Parathyroid adenoma (tissue), 2 donors: ENCODE data around the gene CELSR2.

Experiments
- H2AFZ ChIP-seq: fragments of 300-600 bp; sonication (generic); one replicate; pipeline ENCODE4 v1.7.0; 2017; ENCODE audit warnings: antibody characterized with exemption, mild to moderate bottlenecking
- H3K27ac ChIP-seq: fragments of 300-600 bp; sonication (generic); one replicate; pipeline ENCODE4 v1.7.0; 2017
- H3K27me3 ChIP-seq: fragments of 300-600 bp; sonication (generic); one replicate; pipeline ENCODE4 v1.7.0; 2017; ENCODE audit warnings: low read length; ENCODE audit not compliant: control insufficient read depth, insufficient read depth
- H3K36me3 ChIP-seq: fragments of 300-600 bp; sonication (generic); one replicate; pipeline ENCODE4 v1.7.0; 2017; ENCODE audit warnings: low read length; ENCODE audit not compliant: control insufficient read depth, insufficient read depth
- H3K4me1 ChIP-seq: fragments of 300-600 bp; sonication (generic); one replicate; pipeline ENCODE4 v1.7.0; 2017; ENCODE audit warnings: control low read depth
- H3K4me2 ChIP-seq: fragments of 300-600 bp; sonication (generic); one replicate; pipeline ENCODE4 v1.7.0; 2017; ENCODE audit warnings: low read length
- H3K4me3 ChIP-seq: fragments of 300-600 bp; sonication (generic); one replicate; pipeline ENCODE4 v1.7.0; 2017; ENCODE audit warnings: low read depth, low read length
- H3K79me2 ChIP-seq: fragments of 300-600 bp; sonication (generic); one replicate; pipeline ENCODE4 v1.7.0; 2017; ENCODE audit warnings: control low read depth
- H3K9ac ChIP-seq: fragments of 300-600 bp; sonication (generic); one replicate; pipeline ENCODE4 v1.7.0; 2017; ENCODE audit warnings: mild to moderate bottlenecking
- H3K9me3 ChIP-seq: fragments of 300-600 bp; sonication (generic); one replicate; pipeline ENCODE4 v1.7.0; 2017; ENCODE audit warnings: low read length; ENCODE audit not compliant: control insufficient read depth
- CTCF ChIP-seq: fragments of 300-600 bp; sonication (generic); IDR thresholded peaks from one replicate; pipeline ENCODE4 v1.7.0; 2017; ENCODE audit warnings: antibody characterized with exemption, mild to moderate bottlenecking
- donor health status: primary hyperparathyroidism.

CELSR2 gene

DNA sequence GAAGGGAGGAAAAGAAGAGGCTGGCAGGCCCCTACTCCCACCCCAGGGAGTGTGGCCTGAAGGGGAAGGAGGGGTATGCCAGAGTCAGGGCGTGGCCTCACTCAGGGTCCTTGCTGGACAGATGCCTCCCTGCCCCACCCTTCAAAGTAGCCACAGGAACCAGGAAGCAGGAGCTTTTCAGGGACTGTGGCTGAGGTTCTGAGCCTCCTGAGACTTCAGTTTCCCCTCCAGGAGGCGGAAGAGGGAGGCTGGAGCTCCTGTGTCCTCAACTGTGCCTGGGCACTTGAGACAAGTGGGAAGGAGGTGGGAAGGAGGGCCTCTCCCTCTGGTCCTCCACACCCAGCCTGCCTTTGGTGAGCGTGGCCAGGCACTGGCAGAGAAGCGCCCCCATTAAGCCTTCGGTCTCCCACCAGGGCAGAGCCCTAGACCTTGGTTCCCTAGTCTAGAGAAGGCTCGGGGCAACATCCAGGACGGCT, 5.3 kb downstream of the CELSR2 start:
- Histone ChIP-seq H3K79me2 (no peaks in the 10 kb centered on the region), H3K27ac (peak overlapping the region; percentile 51), H3K9me3 (no peaks in the 10 kb centered on the region), H3K4me1 (peaks cover 4% of the 10 kb centered on the region), H3K27me3 (no peaks in the 10 kb centered on the region), H2AFZ (no peak overlapping the region), H3K4me3 (no peak overlapping the region), H3K4me2 (no peak overlapping the region), H3K9ac (no peak overlapping the region), H3K36me3 (no peaks in the 10 kb centered on the region)
- TF ChIP-seq CTCF, result no peak

GRCh38 chr1:109255097-109255651, 5.8 kb downstream of the CELSR2 start:
- TF ChIP-seq CTCF, result no peak
- Histone ChIP-seq H3K79me2 (no peaks in the 10 kb centered on the region), H3K36me3 (no peaks in the 10 kb centered on the region), H3K9ac (no peak overlapping the region), H3K4me1 (peaks cover 4% of the 10 kb centered on the region), H3K27ac (no peak overlapping the region), H3K9me3 (no peaks in the 10 kb centered on the region), H3K4me2 (no peak overlapping the region), H3K4me3 (no peak overlapping the region), H3K27me3 (no peaks in the 10 kb centered on the region), H2AFZ (no peak overlapping the region)

- Histone ChIP-seq H3K4me3 (no peak overlapping the region), H3K27ac (no peak overlapping the region), H3K9me3 (no peaks in the 10 kb centered on the region), H2AFZ (no peak overlapping the region), H3K4me2 (no peak overlapping the region), H3K27me3 (no peaks in the 10 kb centered on the region), H3K9ac (no peak overlapping the region), H3K79me2 (no peaks in the 10 kb centered on the region), H3K4me1 (peaks cover 4% of the 10 kb centered on the region), H3K36me3 (no peaks in the 10 kb centered on the region)
- TF ChIP-seq CTCF, result no peak
Observed at GRCh38 chr1:109255678-109256077, 6.3 kb downstream of the CELSR2 start.

- Histone ChIP-seq H3K4me2 (no peak overlapping the region), H3K27me3 (no peaks in the 10 kb centered on the region), H3K79me2 (no peaks in the 10 kb centered on the region), H3K9ac (no peak overlapping the region), H3K4me1 (peaks cover 4% of the 10 kb centered on the region), H3K9me3 (no peaks in the 10 kb centered on the region), H2AFZ (no peak overlapping the region), H3K27ac (no peak overlapping the region), H3K36me3 (no peaks in the 10 kb centered on the region), H3K4me3 (no peak overlapping the region)
- TF ChIP-seq CTCF, result no peak
Observed at GRCh38 chr1:109256085-109256484, 6.7 kb downstream of the CELSR2 start.

DNA sequence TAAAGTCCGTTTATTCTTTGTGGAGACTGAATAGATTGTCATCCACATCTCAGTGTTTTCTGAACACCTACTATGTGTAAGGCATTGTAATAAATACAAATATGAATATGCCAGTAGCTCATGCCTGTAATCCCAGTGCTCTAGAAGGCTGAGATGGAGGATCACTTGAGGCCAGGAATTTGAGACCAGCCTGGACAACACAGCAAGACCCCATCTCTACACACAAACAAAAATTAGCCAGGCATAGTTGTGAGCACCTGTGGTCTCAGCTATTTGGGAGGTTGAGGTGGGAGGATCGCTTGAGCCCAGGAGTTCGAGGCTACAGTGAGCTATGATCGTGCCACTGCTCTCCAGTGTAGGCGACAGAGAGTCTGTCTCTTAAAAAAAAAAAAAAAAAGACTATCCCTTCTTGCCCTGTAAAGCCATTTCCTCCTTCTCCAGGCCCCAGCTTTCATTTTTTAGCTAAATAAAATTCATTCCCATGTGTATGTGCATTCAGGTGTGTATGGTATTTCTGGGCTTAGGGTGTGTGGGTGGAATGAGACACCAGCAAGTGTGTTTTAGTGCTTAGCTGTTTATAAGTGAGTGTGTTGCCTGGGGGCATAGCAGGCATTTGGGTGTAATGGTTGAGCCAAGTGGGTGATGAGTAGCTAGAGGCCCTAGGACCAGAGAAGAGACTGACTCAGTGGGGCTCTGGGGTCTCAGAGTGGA, 7.8 kb downstream of the CELSR2 start:
- no peaks in the 10 kb centered on the region for H3K79me2 ChIP-seq
- no peak overlapping the region for H2AFZ ChIP-seq
- H3K4me1 ChIP-seq, result peaks cover 4% of the 10 kb centered on the region
- no peaks in the 10 kb centered on the region for H3K27me3 ChIP-seq
- no peak for TF ChIP-seq CTCF
- H3K4me2 ChIP-seq, result no peak overlapping the region
- H3K4me3 ChIP-seq, result no peak overlapping the region
- no peak overlapping the region for H3K9ac ChIP-seq
- H3K27ac ChIP-seq, result no peak overlapping the region
- H3K9me3 ChIP-seq, result no peaks in the 10 kb centered on the region
- no peaks in the 10 kb centered on the region for H3K36me3 ChIP-seq
